ENCODE results near the gene OCA2. TPM values are rescaled to one million over a fixed set of nuclear protein-coding genes. Genes with fewer than 3 reads are reported as not detected.
"Not testable (repeated sequence)": the region's sequence is repeated elsewhere in the genome, so short reads cannot be mapped to it uniquely, and the experiment has no call there.

OCA2 gene
- polyA plus RNA-seq, 1 donor from 2014 or later: not detected

DNA sequence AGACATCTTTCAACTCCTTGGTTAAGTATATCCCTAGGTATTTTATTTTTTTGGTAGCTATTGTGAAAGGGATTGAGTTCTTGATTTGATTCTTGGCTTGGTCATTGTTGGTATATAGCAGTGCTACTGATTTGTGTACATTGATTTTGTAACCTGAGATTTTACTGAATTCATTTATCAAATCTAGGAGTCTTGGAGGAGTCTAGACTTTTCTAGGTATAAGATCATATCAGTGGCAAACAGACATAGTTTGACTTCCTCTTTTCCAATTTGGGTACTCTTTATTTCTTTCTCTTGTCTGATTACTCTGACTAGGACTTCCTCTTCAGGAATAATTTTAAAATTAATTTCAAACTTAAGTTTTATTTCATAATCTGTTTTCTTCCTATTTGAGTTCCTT, 125.2 kb downstream of the OCA2 start:
- Mint-ChIP-seq H3K9me3 (peaks cover 6 to 13% (median 12%) of the 10 kb centered on the region in 3 donors), H3K27ac (no peak overlapping the region), H3K4me1 (peaks cover 0 to 3% (median 0%) of the 10 kb centered on the region in 3 donors), H3K4me3 (no peak overlapping the region), H3K27me3 (no peaks in the 10 kb centered on the region), H3K36me3 (peaks cover 2% of the 10 kb centered on the region)

DNA sequence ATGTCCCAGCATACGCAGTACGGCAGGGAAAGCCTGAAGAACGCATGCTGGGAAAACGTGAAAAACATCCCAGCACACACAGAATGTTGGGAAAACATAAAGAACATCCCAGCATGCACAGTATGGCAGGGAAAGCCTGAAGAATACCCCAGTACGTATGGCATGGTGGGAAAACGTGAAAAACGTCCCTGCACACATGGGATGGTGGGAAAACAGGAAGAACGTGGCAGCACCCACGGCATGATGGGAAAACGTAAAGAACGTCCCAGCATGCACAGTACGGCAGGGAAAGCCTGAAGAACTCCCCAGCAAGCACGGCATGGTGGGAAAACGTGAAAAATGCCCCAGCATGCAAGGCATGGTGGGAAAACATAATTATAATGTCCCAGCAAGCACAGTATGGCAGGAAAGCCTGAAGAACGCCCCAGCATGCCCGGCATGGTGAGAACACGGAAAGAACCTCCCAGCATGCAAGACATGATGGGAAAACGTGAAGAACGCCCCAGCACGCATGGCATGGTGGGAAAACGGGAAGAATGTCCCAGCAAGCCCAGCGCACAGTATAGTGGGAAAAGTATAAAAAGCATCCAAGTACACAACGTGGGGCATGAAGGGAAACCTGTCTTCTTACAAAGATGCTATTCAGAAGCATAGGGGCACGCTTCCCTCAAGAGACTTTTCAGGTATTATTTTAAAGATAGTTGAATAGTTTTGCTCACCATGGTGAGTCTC, 128.3 kb downstream of the OCA2 start:
- H3K36me3 Mint-ChIP-seq: peaks cover 2% of the 10 kb centered on the region
- H3K4me3 Mint-ChIP-seq: no peak overlapping the region
- no peaks in the 10 kb centered on the region for H3K27me3 Mint-ChIP-seq
- no peak overlapping the region for H3K27ac Mint-ChIP-seq
- H3K4me1 Mint-ChIP-seq: peaks cover 0 to 3% (median 0%) of the 10 kb centered on the region in 3 donors
- H3K9me3 Mint-ChIP-seq: peaks cover 4 to 16% (median 14%) of the 10 kb centered on the region in 3 donors

DNA sequence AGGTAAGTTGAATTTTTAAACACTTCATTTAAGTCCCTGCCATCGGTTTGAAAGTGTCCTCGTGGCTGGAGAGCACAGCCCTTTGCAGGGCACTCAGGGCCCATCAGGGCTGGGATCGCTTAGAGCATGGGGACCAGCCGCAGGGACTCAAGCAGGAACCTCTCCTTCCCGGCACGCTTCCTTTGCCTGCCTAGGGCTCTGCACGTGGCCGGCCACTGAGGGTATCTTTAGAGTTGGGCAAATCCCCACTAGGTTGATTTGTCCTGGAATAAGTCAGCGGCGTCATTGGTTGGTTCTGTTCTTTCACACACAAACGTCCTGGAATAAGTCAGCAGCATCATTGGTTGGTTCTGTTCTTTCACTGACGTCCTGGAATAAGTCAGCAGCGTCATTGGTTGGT, 131.6 kb downstream of the OCA2 start:
- Mint-ChIP-seq H3K4me3 (no peak overlapping the region), H3K4me1 (no peaks in the 10 kb centered on the region), H3K36me3 (no peaks in the 10 kb centered on the region), H3K9me3 (peaks cover 2 to 11% (median 10%) of the 10 kb centered on the region in 3 donors), H3K27ac (no peak overlapping the region), H3K27me3 (no peaks in the 10 kb centered on the region)

DNA sequence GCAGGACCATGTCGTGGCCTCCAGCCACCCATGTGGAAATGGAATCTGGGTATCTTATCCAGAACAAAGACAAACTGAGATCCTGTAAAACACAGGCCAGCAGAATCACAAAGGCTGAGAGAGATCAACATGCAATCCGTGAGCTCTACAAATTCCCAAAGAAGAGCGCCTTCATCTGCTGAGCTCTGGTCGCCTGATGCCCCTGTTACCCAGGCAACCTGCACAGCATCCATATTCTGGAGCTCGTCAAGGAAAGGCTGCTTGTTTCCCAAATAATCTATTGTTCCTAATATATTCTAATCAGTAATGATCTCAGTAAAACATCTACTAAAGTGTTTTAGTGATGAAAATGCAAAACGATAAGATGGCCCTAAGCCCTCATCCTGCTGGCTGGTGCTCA, 133.6 kb downstream of the OCA2 start:
- Mint-ChIP-seq H3K27ac (no peak overlapping the region), H3K4me3 (no peak overlapping the region), H3K4me1 (no peaks in the 10 kb centered on the region), H3K36me3 (no peaks in the 10 kb centered on the region), H3K27me3 (no peaks in the 10 kb centered on the region), H3K9me3 (peaks cover 2 to 4% (median 3%) of the 10 kb centered on the region in 3 donors)

DNA sequence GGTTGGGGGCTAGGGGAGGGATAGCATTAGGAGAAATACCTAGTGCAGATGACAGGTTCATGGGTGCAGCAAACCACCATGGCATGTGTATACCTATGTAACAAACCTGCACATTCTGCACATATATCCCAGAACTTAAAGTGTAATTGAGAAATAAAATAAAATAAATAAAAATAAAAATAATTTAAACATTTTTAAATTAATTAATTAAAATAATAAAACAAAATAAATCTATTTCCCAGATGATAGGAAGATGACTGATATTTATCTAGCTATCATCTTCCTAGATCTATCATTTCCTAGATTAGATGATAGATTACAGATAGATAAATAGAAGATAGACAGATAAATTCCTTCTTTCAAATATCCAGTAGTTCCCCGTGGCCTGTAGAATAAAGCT, 137.3 kb downstream of the OCA2 start:
- Mint-ChIP-seq H3K4me3 (no peak overlapping the region), H3K9me3 (peaks cover 3 to 5% (median 4%) of the 10 kb centered on the region in 3 donors), H3K27ac (no peak overlapping the region), H3K36me3 (no peaks in the 10 kb centered on the region), H3K27me3 (no peaks in the 10 kb centered on the region), H3K4me1 (peaks cover 0 to 1% (median 0%) of the 10 kb centered on the region in 3 donors)

DNA sequence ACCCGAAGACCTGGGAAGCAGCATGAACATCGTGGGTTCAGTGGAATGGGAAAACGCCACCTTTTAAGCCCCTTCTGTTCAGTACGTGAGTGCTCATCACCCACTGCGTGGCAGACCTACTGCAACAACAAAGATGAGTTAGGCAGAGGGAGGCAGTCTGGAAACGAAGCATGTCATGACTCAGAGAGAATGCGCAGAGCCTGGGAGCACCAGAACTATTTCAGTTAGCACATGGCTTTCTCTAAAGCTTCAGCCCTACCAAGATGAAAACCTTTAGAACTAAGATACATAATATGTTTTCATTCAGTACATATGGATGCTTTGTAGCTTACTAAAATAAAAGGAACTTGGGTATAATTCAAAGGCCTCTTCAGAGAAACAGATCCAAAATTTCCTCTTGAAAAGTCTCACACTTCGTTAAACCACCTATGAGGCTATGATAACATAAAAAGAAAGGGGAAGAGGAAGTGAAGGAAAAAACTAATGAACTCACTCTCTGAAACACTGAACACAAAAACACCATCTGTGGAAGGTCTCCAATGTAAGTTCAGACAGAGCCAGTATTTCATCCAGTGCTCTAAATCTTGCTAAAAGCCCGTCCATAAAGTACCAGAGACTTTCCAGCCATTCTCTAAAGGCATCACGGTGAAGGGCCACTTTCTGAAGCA, 140.1 kb downstream of the OCA2 start:
- peaks cover 0 to 1% (median 0%) of the 10 kb centered on the region in 3 donors for H3K4me1 Mint-ChIP-seq
- peaks cover 0 to 9% (median 2%) of the 10 kb centered on the region in 3 donors for H3K9me3 Mint-ChIP-seq
- no peaks in the 10 kb centered on the region for H3K27me3 Mint-ChIP-seq
- H3K4me3 Mint-ChIP-seq: peak overlapping the region in 1 of 4 donors; percentile 45
- H3K27ac Mint-ChIP-seq: no peak overlapping the region
- H3K36me3 Mint-ChIP-seq: no peaks in the 10 kb centered on the region

DNA sequence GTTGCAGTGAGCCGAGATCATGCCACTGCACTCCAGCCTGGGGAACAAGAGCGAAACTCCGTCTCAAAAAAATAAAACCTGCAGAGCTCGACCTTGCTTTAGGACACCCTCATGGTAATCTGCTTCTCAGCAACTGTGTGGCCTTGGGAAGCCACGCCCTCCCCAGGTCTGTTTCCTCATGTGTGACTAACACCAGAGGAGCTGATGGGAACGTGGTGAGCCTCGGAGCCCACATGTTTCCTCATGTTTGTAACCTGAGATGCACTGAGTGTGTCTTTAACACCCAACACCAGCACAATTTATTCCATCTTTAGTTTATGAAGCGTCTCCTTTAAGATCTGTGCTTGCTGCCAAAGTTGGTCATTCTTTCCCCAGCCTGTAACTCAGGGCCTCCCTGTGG, 142.8 kb downstream of the OCA2 start:
- Mint-ChIP-seq H3K4me3 (peak overlapping the region in 1 of 4 donors; percentile 32), H3K9me3 (peaks cover 0 to 13% (median 0%) of the 10 kb centered on the region in 3 donors)

DNA sequence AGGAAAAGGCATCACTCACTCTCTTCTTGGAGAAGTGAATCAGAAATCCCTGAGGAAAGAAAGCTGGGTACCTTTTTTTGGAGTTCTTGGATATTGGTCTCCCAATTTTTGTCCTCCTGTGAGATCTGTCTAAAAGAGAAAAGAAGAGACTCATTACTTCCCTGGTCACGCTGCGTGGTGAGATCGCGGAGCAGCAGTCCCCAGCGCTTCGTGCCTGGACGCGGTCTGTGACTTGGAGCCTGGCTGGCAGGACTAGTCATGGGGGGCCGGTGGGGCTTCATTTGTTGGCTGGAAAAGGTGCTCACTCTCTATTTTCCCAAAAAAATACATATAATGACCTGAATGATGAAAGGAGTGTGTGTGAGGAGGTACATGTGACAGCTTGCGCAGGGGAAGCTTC, 144.0 kb downstream of the OCA2 start:
- no peak overlapping the region for H3K4me3 Mint-ChIP-seq
- no peaks in the 10 kb centered on the region for H3K36me3 Mint-ChIP-seq
- H3K27me3 Mint-ChIP-seq: no peaks in the 10 kb centered on the region
- peaks cover 3 to 10% (median 3%) of the 10 kb centered on the region in 3 donors for H3K9me3 Mint-ChIP-seq
- peaks cover 0 to 1% (median 0%) of the 10 kb centered on the region in 3 donors for H3K4me1 Mint-ChIP-seq
- H3K27ac Mint-ChIP-seq: no peak overlapping the region

More for the DNA sequence above, 142.8 kb downstream of the OCA2 start:
- Mint-ChIP-seq H3K4me1 (peaks cover 0 to 1% (median 0%) of the 10 kb centered on the region in 3 donors), H3K27me3 (no peaks in the 10 kb centered on the region), H3K36me3 (no peaks in the 10 kb centered on the region), H3K27ac (no peak overlapping the region)

DNA sequence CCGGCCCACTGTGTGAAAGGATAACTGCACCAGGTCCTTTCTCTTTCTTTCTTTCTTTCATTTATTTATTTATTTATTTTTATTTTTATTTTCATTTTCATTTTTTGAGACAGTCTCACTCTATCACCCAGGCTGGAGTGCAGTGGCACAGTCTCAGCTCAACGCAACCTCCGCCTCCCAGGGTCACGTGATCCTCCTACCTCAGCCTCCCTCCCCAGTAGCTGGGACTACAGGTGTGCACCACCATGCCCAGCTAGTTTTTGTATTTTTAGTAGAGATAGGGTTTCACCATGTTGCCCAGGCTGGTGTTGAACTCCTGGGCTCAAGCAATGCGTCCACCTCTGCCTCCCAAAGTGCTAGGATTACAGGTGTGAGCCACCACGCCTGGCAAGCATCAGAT, 146.5 kb downstream of the OCA2 start:
- not testable (repeated sequence) for H3K36me3 Mint-ChIP-seq, H3K9me3 Mint-ChIP-seq, H3K4me3 Mint-ChIP-seq, H3K4me1 Mint-ChIP-seq, H3K27ac Mint-ChIP-seq, H3K27me3 Mint-ChIP-seq

DNA sequence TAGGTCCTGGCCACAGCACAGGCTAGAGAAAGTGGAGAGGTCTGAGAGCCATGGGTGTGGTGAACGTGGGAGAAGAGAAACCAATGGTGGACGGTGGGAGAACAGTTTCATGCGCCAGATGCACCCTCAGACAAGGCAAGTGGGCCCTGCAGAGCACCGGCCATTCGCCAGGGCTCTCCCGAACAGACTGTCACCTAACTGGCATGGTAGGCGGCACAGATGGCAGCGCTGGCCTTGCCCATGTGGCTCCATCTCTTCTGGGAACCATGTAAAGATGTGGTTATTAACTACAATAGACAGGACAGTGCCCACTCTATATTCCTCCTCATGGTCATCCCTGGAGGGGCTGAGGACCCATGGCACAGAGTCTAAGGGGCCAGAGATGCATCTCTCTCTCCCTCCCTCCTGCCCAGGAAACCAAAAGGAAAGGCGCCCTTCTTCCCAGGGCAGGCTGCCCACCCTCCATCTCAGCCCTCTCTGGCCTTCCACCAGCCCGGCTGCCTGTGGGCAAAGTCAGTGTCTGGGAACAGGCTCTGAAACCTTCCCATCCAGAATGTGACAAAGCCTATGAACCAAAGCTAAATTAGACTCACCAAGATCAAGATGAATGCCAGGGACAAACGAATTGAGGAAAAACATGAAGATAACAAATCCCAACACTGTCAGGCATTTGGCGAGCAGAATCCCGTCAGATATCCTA, 147.8 kb downstream of the OCA2 start:
- no peak overlapping the region for H3K4me3 Mint-ChIP-seq

DNA sequence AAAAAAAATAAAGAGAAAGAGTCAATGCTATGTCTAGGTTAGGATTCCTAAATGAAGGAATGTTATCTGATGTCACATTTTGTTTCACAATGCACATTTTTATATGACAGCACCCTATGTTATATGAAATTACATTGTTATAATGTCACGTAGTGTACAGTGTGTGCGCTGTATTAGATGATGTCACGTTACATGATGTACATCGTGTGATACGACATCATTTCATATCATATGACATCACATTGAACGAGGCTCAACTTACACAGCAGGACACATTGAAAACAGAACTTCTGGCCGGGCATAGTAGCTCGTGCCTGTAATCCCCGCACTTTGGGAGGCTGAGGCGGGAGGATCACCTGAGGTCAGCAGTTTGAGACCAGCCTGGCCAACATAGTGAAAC, 150.0 kb downstream of the OCA2 start:
- H3K36me3 Mint-ChIP-seq: peaks cover 2% of the 10 kb centered on the region
- H3K9me3 Mint-ChIP-seq: peaks cover 3 to 8% (median 5%) of the 10 kb centered on the region in 3 donors
- no peaks in the 10 kb centered on the region for H3K27me3 Mint-ChIP-seq
- no peak overlapping the region for H3K4me3 Mint-ChIP-seq
- H3K4me1 Mint-ChIP-seq: no peaks in the 10 kb centered on the region
- no peak overlapping the region for H3K27ac Mint-ChIP-seq

More for the DNA sequence above, 147.8 kb downstream of the OCA2 start:
- H3K9me3 Mint-ChIP-seq: peaks cover 3 to 12% (median 5%) of the 10 kb centered on the region in 3 donors
- H3K27ac Mint-ChIP-seq: no peak overlapping the region
- no peaks in the 10 kb centered on the region for H3K27me3 Mint-ChIP-seq
- no peaks in the 10 kb centered on the region for H3K36me3 Mint-ChIP-seq
- no peaks in the 10 kb centered on the region for H3K4me1 Mint-ChIP-seq

DNA sequence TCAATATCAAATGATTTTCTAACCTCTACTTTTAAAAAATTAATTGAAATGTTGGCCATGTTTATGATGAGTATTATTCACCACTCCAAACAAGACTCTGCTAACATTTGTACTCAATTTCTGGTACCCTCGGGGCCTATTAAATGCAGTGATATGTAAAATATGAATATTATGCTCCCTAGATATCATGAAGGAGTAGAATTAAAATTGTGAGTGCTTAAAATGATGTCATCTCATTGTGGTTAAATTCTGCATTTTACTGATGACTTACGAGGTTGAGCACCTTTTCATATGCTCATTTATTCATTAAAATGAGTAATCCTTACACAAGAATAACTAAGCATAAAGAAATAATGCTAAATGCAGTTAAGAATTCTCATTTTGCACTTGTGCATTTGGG, 159.9 kb downstream of the OCA2 start:
- peaks cover 0 to 9% (median 5%) of the 10 kb centered on the region in 3 donors for H3K9me3 Mint-ChIP-seq
- H3K36me3 Mint-ChIP-seq: no peaks in the 10 kb centered on the region
- no peak overlapping the region for H3K4me3 Mint-ChIP-seq
- no peaks in the 10 kb centered on the region for H3K4me1 Mint-ChIP-seq
- no peaks in the 10 kb centered on the region for H3K27me3 Mint-ChIP-seq
- no peak overlapping the region for H3K27ac Mint-ChIP-seq

DNA sequence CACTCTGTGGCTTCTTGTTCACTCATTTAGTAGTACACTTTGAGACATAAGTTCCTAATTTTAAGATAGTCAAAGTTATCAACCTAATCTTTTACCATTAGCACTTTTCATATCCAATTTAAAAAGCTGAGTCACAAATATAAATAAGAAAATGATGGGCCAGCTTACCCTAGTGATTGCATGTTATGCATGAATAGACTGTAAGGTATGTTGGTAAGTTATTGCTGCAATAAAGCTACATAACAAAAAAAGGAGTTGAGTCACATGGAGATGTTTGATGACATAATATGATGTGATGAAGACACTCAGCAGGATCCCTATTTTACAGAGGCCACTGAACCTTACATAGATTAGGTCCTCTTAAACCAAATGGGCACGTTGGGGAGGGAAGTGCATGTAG, 161.3 kb downstream of the OCA2 start:
- Mint-ChIP-seq H3K36me3 (no peaks in the 10 kb centered on the region), H3K4me1 (no peaks in the 10 kb centered on the region), H3K27ac (no peak overlapping the region), H3K27me3 (no peaks in the 10 kb centered on the region), H3K4me3 (no peak overlapping the region), H3K9me3 (peaks cover 7 to 11% (median 8%) of the 10 kb centered on the region in 3 donors)

DNA sequence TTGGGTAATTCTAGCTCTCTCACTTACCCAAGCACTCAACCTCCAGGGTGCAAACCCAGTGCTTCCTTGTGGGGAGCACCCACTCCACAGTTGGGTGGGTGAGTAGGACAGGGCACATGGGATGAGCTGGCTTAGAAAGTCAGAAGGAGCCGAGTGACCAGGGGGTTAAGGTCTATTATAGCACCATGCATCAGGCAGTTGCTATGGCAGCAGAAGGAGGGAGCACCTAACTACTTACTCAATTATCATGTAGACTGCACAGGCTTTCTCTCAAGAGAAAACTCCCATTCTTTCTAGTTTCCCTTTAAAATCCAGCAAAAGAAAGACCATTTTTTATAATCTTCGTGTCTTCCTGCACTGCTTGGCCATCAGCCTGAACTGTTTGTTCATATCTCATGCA, 163.0 kb downstream of the OCA2 start:
- H3K4me1 Mint-ChIP-seq: no peaks in the 10 kb centered on the region
- no peak overlapping the region for H3K4me3 Mint-ChIP-seq
- no peaks in the 10 kb centered on the region for H3K36me3 Mint-ChIP-seq
- H3K27me3 Mint-ChIP-seq: no peaks in the 10 kb centered on the region
- H3K9me3 Mint-ChIP-seq: peaks cover 11 to 17% (median 14%) of the 10 kb centered on the region in 3 donors
- H3K27ac Mint-ChIP-seq: no peak overlapping the region

DNA sequence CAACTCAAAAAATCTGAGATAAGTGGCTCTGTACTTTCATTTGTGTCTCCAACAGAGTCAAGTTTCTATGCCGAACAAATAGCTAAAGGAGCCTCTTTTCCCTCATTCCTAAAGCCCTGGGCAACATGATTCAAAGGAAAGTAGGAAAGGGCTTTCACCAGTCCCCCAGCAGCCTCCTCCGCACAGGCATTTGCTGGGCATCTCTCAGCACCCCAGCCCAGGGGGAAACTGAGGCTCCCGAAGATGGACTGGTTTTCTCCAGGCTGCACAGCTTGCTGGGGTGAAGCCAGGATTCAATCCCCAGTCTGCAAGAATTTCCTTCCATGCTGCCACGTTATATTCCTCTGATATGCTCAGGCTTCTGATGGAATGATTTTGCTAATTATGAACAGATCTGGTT, 163.8 kb downstream of the OCA2 start:
- H3K9me3 Mint-ChIP-seq: peaks cover 11 to 17% (median 14%) of the 10 kb centered on the region in 3 donors
- H3K4me3 Mint-ChIP-seq: no peak overlapping the region
- peaks cover 2% of the 10 kb centered on the region for H3K36me3 Mint-ChIP-seq
- no peaks in the 10 kb centered on the region for H3K27me3 Mint-ChIP-seq
- H3K4me1 Mint-ChIP-seq: no peaks in the 10 kb centered on the region
- H3K27ac Mint-ChIP-seq: no peak overlapping the region

Measured in IgD-negative memory B cell (primary cell).